Measurements from ENCODE around the gene MX2. TPM values are rescaled to one million over a fixed set of nuclear protein-coding genes. Genes with fewer than 3 reads are reported as not detected.

The MX2 gene
- total and polyA plus RNA-seq, 4 donors = 0.69 to 4.7 (median 2.2) TPM

GRCh38 chr21:41357546-41357945 is 4.3 kb upstream of the MX2 start:
- Histone ChIP-seq H3K4me3 (ENCODE audit: low read depth in 1 of 3, low read length in 3 of 3) (no peak overlapping the region), H3K9me3 (ENCODE audit: control insufficient read depth in 4 of 4, low read length in 3 of 4) (no peaks in the 10 kb centered on the region), H3K9ac (ENCODE audit: low read depth in 1 of 2, low read length in 2 of 2) (no peak overlapping the region), H3K27ac (ENCODE audit: low read depth in 1 of 2, low read length in 2 of 2) (no peak overlapping the region), H3K27me3 (ENCODE audit: control insufficient read depth in 4 of 4, insufficient read depth in 4 of 4, low read length in 3 of 4) (no peaks in the 10 kb centered on the region), H3K36me3 (ENCODE audit: control insufficient read depth in 4 of 4, insufficient read depth in 3 of 4, low read depth in 1 of 4, low read length in 3 of 4) (no peaks in the 10 kb centered on the region), H3K4me1 (ENCODE audit: control insufficient read depth in 4 of 4, insufficient read depth in 4 of 4, low read length in 3 of 4) (peaks cover 0 to 4% (median 0%) of the 10 kb centered on the region in 4 donors)
- no peak for DNase-seq (ENCODE audit: low spot score)
- TF ChIP-seq TAF1 (conservative IDR thresholded peaks at IDR 0.05) = no peak
- TF ChIP-seq ZBTB33 (IDR thresholded peaks at IDR 0.05) = no peak
- no peak for TF ChIP-seq MAX (IDR thresholded peaks at IDR 0.05)
- no peak for TF ChIP-seq RAD21 (IDR thresholded peaks at IDR 0.05)
- no peak for TF ChIP-seq GABPA (IDR thresholded peaks at IDR 0.05 in 1 of 2, conservative IDR thresholded peaks at IDR 0.05 in 1 of 2)
- TF ChIP-seq REST (IDR thresholded peaks at IDR 0.05) = no peak
- TF ChIP-seq YY1 (IDR thresholded peaks at IDR 0.05) = no peak
- no peak for TF ChIP-seq FOXA2 (IDR thresholded peaks at IDR 0.05)
- no peak for TF ChIP-seq HNF4G (IDR thresholded peaks at IDR 0.05)
- TF ChIP-seq HNF4A (conservative IDR thresholded peaks at IDR 0.05) = no peak
- TF ChIP-seq FOXA1 (IDR thresholded peaks at IDR 0.05) = no peak
- no peak for TF ChIP-seq JUND (IDR thresholded peaks at IDR 0.05)
- TF ChIP-seq SP1 (IDR thresholded peaks at IDR 0.05) = no peak
- no peak for TF ChIP-seq CTCF (IDR thresholded peaks at IDR 0.05; ENCODE audit: low read depth, low read length, missing input control)
- no peak for TF ChIP-seq EGR1 (IDR thresholded peaks at IDR 0.05; ENCODE audit: low read depth in 2 of 2)
- TF ChIP-seq RXRA (IDR thresholded peaks at IDR 0.05) = no peak
- no peak for TF ChIP-seq ATF3 (IDR thresholded peaks at IDR 0.05)
- TF ChIP-seq NR2F2 (IDR thresholded peaks at IDR 0.05) = no peak
- WGBS = 81% methylated on average over 8 of the region's 8 CpGs
